Activated CD4-positive, alpha-beta T cell treated with anti-CD3 and anti-CD28 coated beads, Interleukin-2, amount 10 ng/mL, durations not matched to agents 7 days and 5 days (primary cell): ENCODE measurements around the gene FTO. TPM values are rescaled to one million over a fixed set of nuclear protein-coding genes. Genes with fewer than 3 reads are reported as not detected.
A peak's percentile ranks its signal among the peaks of the same experiment; 100 is the strongest.

ENCODE experiments used
- CTCF ChIA-PET: fragments of 350-600 bp; sonication (Branson Sonifier 250); formaldehyde crosslinking; loops from one replicate; lab custom pipeline; 2021; ENCODE audit warnings: antibody characterized with exemption; lab: Charles Lee
- POLR2A ChIA-PET: fragments of 350-600 bp; sonication (Branson Sonifier 250); formaldehyde crosslinking; loops from one replicate; lab custom pipeline; 2021; ENCODE audit warnings: antibody characterized with exemption; lab: Charles Lee
- DNase-seq: peaks from one replicate; pipeline ENCODE4 v3.0.0-alpha.2; 2020
- H3K27ac Mint-ChIP-seq: one replicate; pipeline ENCODE4 v1.8.0; 2021; ENCODE audit warnings: mild to moderate bottlenecking, moderate library complexity, mixed read lengths
- H3K27me3 Mint-ChIP-seq: one replicate; pipeline ENCODE4 v1.8.0; 2021; ENCODE audit warnings: mixed read lengths
- H3K36me3 Mint-ChIP-seq: one replicate; pipeline ENCODE4 v1.8.0; 2021; ENCODE audit warnings: low read depth, mixed read lengths
- H3K4me1 Mint-ChIP-seq: one replicate; pipeline ENCODE4 v1.8.0; 2021; ENCODE audit warnings: mixed read lengths
- H3K4me3 Mint-ChIP-seq: one replicate; pipeline ENCODE4 v1.8.0; 2021; ENCODE audit warnings: mild to moderate bottlenecking, moderate library complexity, mixed read lengths
- H3K9me3 Mint-ChIP-seq: one replicate; pipeline ENCODE4 v1.8.0; 2021; ENCODE audit warnings: mixed read lengths
- total RNA-seq, 2 experiments: library from RNA; stranded (reverse); gene quantifications; one replicate each; pipeline ENCODE4 v1.2.3, GENCODE V29; 2021

Gene FTO
- total RNA-seq, 2 experiments from 2014 or later = 44.2 to 44.3 TPM

DNA sequence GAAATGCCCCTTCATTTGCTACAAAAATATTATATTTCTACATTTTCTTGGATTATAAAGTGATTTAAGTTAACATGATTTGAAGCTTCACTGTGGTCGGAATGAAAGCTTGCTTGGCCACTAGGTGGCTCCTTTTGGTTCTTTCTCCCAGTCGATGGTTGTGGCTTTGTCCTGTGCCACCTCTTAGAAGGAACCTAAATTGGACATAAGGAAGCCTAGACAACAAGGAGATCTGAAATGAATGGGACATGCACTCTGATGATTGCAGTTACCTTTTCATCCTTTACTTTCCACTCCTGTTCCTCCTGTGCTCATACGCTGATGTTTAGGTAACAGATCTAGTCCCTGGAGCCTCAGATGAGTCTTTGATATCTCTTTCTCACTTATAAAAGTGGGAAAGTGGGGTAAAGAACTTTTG lies 39.2 kb downstream of the FTO start:
- ChIA-PET CTCF (interaction anchor here (1.1 to 2.2 kb wide), 4 partner anchors 11 to 79 kb away, joined by 3 to 6 read pairs (median 6); no protein-coding TSS in a partner anchor), POLR2A (no interaction called here)
- H3K4me1 Mint-ChIP-seq = peaks cover 22% of the 10 kb centered on the region
- peaks cover 12% of the 10 kb centered on the region for H3K9me3 Mint-ChIP-seq
- no peak overlapping the region for H3K4me3 Mint-ChIP-seq
- H3K27me3 Mint-ChIP-seq = no peaks in the 10 kb centered on the region
- peak; percentile 24 for DNase-seq
- no peak overlapping the region for H3K27ac Mint-ChIP-seq
- H3K36me3 Mint-ChIP-seq = no peaks in the 10 kb centered on the region

DNA sequence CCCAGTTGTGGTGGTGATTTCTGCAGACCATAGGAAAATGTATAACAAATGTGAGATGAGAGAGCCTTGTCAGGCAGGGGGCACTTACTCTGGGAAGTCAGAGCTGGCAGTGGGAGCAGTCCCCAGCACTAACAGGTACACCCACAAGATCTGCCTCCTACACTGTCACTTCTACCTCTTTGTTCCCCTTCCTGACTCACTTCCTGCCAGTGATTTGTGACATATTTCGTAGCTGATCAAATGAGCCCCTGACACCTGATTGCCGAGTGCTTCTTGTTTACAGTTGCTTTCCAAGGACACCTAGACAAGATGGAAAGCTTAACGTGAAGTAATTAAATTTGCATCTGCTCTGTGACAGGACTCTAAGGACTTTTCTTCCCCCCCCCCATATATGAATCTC lies 40.5 kb downstream of the FTO start:
- ChIA-PET POLR2A (no interaction called here), CTCF (interaction anchor here (0.7 to 2.2 kb wide), 3 partner anchors 9 to 40 kb away, joined by 3 to 6 read pairs (median 6); no protein-coding TSS in a partner anchor)
- H3K27me3 Mint-ChIP-seq = no peaks in the 10 kb centered on the region
- no peak overlapping the region for H3K4me3 Mint-ChIP-seq
- H3K36me3 Mint-ChIP-seq = no peaks in the 10 kb centered on the region
- H3K27ac Mint-ChIP-seq = peak overlapping the region; percentile 42
- H3K9me3 Mint-ChIP-seq = peaks cover 12% of the 10 kb centered on the region
- H3K4me1 Mint-ChIP-seq = peaks cover 22% of the 10 kb centered on the region
- peak; percentile 20 for DNase-seq

- ChIA-PET CTCF (interaction anchor here (1.6 to 2.2 kb wide), 2 partner anchors 15 to 39 kb away, joined by 6 read pairs; no protein-coding TSS in a partner anchor), POLR2A (interaction anchor here (0.6 kb wide), 1 partner anchor 250 kb away, joined by 4 read pairs; no protein-coding TSS in a partner anchor)
- peaks cover 12% of the 10 kb centered on the region for H3K9me3 Mint-ChIP-seq
- peak overlapping the region; percentile 39 for H3K27ac Mint-ChIP-seq
- H3K36me3 Mint-ChIP-seq = no peaks in the 10 kb centered on the region
- H3K27me3 Mint-ChIP-seq = no peaks in the 10 kb centered on the region
- DNase-seq = no peak
- no peak overlapping the region for H3K4me3 Mint-ChIP-seq
- H3K4me1 Mint-ChIP-seq = peaks cover 22% of the 10 kb centered on the region
Measured at GRCh38 chr16:53745086-53745485, 41.1 kb downstream of the FTO start.

DNA sequence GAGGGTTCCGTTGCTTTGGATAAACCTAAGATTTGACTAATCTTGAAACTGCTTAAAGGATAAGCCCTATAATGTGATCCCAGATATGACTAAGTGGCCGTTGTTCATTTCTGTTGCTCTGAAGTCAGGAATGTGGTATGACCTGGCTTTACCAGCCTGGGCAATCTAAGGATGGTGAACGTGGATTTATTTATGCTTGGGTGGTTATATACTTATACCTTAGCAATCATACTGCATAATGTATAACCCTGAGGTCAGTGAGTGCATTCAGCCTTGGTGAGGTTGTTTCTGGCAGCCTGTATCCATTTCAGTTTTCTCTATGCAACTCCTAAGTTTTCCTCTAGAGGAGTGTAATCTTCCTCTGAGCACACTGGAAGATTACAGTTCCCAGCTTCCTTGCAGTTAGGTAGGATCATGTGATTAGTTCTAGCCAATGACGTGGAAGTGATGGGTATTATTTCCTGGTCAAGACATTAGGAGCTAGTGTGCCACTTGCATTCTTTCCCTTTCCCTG lies 41.9 kb downstream of the FTO start:
- Mint-ChIP-seq H3K27ac (no peak overlapping the region), H3K9me3 (peaks cover 12% of the 10 kb centered on the region), H3K4me1 (peaks cover 22% of the 10 kb centered on the region), H3K27me3 (no peaks in the 10 kb centered on the region), H3K36me3 (no peaks in the 10 kb centered on the region), H3K4me3 (no peak overlapping the region)
- ChIA-PET POLR2A (no interaction called here), CTCF (interaction anchor here (0.6 kb wide), 1 partner anchor 125 kb away, joined by 4 read pairs; no protein-coding TSS in a partner anchor)
- DNase-seq = no peak

GRCh38 chr16:53752560-53752959 lies 48.6 kb downstream of the FTO start:
- Mint-ChIP-seq H3K36me3 (no peaks in the 10 kb centered on the region), H3K9me3 (peaks cover 5% of the 10 kb centered on the region), H3K4me3 (no peak overlapping the region), H3K27me3 (no peaks in the 10 kb centered on the region), H3K4me1 (no peaks in the 10 kb centered on the region), H3K27ac (no peak overlapping the region)
- DNase-seq = no peak
- POLR2A ChIA-PET = no interaction called here
- CTCF ChIA-PET = no interaction called here

DNA sequence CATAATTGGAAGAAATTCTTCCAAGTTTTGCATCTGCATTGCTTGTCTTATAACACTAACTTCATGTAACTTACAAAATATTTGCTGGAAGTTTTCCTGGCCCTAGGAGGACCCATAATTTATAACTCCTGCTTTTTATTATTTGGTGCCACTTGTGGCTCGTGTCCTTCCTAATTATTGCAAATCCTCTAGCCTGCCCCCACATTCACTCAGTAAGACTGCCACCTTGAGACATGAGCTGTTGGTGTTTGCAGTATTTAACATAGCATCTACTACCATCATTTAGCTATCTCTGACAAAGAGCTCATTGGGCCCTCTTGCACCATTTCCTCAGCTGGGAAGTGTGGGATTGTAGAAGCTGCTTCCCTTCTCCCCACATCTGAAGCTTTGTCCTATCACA lies 49.5 kb downstream of the FTO start:
- Mint-ChIP-seq H3K9me3 (no peaks in the 10 kb centered on the region), H3K27me3 (no peaks in the 10 kb centered on the region), H3K36me3 (no peaks in the 10 kb centered on the region), H3K4me3 (no peak overlapping the region), H3K4me1 (no peaks in the 10 kb centered on the region), H3K27ac (no peak overlapping the region)
- DNase-seq = no peak
- ChIA-PET CTCF (interaction anchor here (1.2 to 1.5 kb wide), 2 partner anchors 9 to 10 kb away, joined by 3 to 5 read pairs; no protein-coding TSS in a partner anchor), POLR2A (no interaction called here)

GRCh38 chr16:53755026-53755910 lies 51.3 kb downstream of the FTO start:
- Mint-ChIP-seq H3K27me3 (no peaks in the 10 kb centered on the region), H3K4me1 (no peaks in the 10 kb centered on the region), H3K4me3 (no peak overlapping the region), H3K27ac (no peak overlapping the region), H3K9me3 (no peaks in the 10 kb centered on the region), H3K36me3 (no peaks in the 10 kb centered on the region)
- CTCF ChIA-PET = interaction anchor here (0.6 kb wide), 1 partner anchor 17 kb away, joined by 3 read pairs; no protein-coding TSS in a partner anchor
- DNase-seq = no peak
- POLR2A ChIA-PET = no interaction called here

GRCh38 chr16:53756275-53756996 lies 52.5 kb downstream of the FTO start:
- DNase-seq = no peak
- no peaks in the 10 kb centered on the region for H3K27me3 Mint-ChIP-seq
- no peaks in the 10 kb centered on the region for H3K9me3 Mint-ChIP-seq
- H3K4me1 Mint-ChIP-seq = no peaks in the 10 kb centered on the region
- ChIA-PET POLR2A (no interaction called here), CTCF (no interaction called here)
- H3K36me3 Mint-ChIP-seq = no peaks in the 10 kb centered on the region
- H3K27ac Mint-ChIP-seq = no peak overlapping the region
- no peak overlapping the region for H3K4me3 Mint-ChIP-seq

- CTCF ChIA-PET = interaction anchor here (1.0 kb wide), 1 partner anchor 54 kb away, joined by 3 read pairs; the partner anchor contains the start of genes FTO and RPGRIP1L
- Mint-ChIP-seq H3K27me3 (no peaks in the 10 kb centered on the region), H3K4me3 (no peak overlapping the region)
Measured at GRCh38 chr16:53757971-53758609, 54.1 kb downstream of the FTO start.

DNA sequence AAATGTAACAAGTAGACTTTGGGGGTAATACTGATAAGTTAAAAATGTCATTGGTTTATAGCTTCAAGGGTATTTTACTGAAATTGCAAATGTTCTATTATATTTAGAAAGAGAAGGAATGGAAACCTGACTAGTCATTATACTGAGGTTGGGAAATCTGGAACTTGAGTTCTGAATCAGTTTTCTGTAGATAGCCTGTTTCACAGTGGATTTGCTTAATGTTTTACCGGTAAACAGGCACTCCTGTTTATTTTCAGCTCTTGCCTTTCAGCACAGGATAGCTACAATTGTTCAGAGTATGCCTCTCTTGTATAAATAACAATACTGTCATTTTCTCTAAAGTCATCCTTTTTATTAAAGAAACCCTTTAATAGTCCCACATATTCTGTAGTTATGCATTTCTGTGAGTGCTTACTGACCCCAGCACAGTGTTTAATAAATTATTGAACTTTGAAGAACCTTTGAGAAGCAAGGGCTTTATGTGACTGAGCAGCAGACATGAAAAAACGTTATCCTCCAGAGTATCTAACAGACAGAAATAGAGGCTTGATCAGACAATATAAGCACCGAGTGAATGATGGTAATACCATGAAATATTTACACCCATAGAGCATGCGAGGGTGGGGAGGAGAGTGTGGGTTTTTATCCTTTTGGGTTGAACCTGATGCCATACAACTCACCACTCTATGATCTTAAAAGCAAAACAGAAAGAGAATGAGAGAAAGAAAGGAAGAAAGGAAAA lies 58.2 kb downstream of the FTO start:
- Mint-ChIP-seq H3K4me1 (peaks cover 1% of the 10 kb centered on the region), H3K36me3 (peaks cover 2% of the 10 kb centered on the region), H3K27me3 (no peaks in the 10 kb centered on the region), H3K27ac (no peak overlapping the region), H3K9me3 (no peaks in the 10 kb centered on the region), H3K4me3 (no peak overlapping the region)
- DNase-seq = no peak
- CTCF ChIA-PET = no interaction called here
- POLR2A ChIA-PET = no interaction called here

More at GRCh38 chr16:53757971-53758609, 54.1 kb downstream of the FTO start:
- no peaks in the 10 kb centered on the region for H3K36me3 Mint-ChIP-seq
- no peak overlapping the region for H3K27ac Mint-ChIP-seq
- no peak for DNase-seq
- no peaks in the 10 kb centered on the region for H3K9me3 Mint-ChIP-seq
- no peaks in the 10 kb centered on the region for H3K4me1 Mint-ChIP-seq
- POLR2A ChIA-PET = no interaction called here

GRCh38 chr16:53766304-53767016 lies 62.5 kb downstream of the FTO start:
- H3K36me3 Mint-ChIP-seq = peaks cover 2% of the 10 kb centered on the region
- H3K27me3 Mint-ChIP-seq = no peaks in the 10 kb centered on the region
- POLR2A ChIA-PET = no interaction called here
- DNase-seq = no peak
- no peak overlapping the region for H3K4me3 Mint-ChIP-seq
- peaks cover 15% of the 10 kb centered on the region for H3K4me1 Mint-ChIP-seq
- no peak overlapping the region for H3K27ac Mint-ChIP-seq
- H3K9me3 Mint-ChIP-seq = no peaks in the 10 kb centered on the region
- CTCF ChIA-PET = no interaction called here
